H1 (cell line): Measurements from ENCODE around the gene MAP2K5. TPM values are rescaled to one million over a fixed set of nuclear protein-coding genes. Genes with fewer than 3 reads are reported as not detected.

Source experiments
- CTCF ChIA-PET: fragments of 300-600 bp; sonication (Branson Sonifier 250); formaldehyde crosslinking; loops from one replicate; lab custom pipeline; 2021; ENCODE audit not compliant: partially characterized antibody; lab: Charles Lee
- POLR2A ChIA-PET: fragments of 300-600 bp; sonication (Branson Sonifier 250); formaldehyde crosslinking; loops from one replicate; lab custom pipeline; 2021; ENCODE audit warnings: inconsistent platforms; ENCODE audit not compliant: partially characterized antibody; lab: Charles Lee
- DNase-seq, 2 experiments: peaks; one replicate each; pipeline versions ENCODE4 v3.0.0 to v3.0.0-alpha.2; 2010 to 2022; ENCODE audit warnings: low spot score in 2 of 2, low read depth in 1 of 2, mixed read lengths in 1 of 2
- FAIRE-seq: peaks from 2 replicates; lab custom pipeline; 2011; peaks lifted over from hg19 to GRCh38; lab: Jason Lieb, UNC
- H2AFZ ChIP-seq: 2 replicates; pipeline ENCODE4 v1.8.1; 2012; ENCODE audit warnings: low read length, inconsistent platforms
- H2AK5ac ChIP-seq: 2 replicates; pipeline ENCODE4 v1.6.1; 2013; ENCODE audit warnings: low read depth, low read length
- H2BK120ac ChIP-seq: replicated peaks from 2 replicates; pipeline ENCODE3; 2013; ENCODE audit warnings: low read depth, low read length, inconsistent platforms
- H2BK12ac ChIP-seq: 2 replicates; pipeline ENCODE4 v1.6.1; 2013; ENCODE audit warnings: low read depth, low read length
- H2BK15ac ChIP-seq: 2 replicates; pipeline ENCODE4 v1.6.1; 2013; ENCODE audit warnings: low read length
- H2BK20ac ChIP-seq: 2 replicates; pipeline ENCODE4 v1.6.1; 2013; ENCODE audit warnings: low read length
- H2BK5ac ChIP-seq: 2 replicates; pipeline ENCODE4 v1.6.1; 2013; ENCODE audit warnings: low read depth, low read length
- H3K14ac ChIP-seq: 2 replicates; pipeline ENCODE4 v1.6.1; 2013; ENCODE audit warnings: inconsistent platforms; ENCODE audit not compliant: insufficient read length
- H3K18ac ChIP-seq: 2 replicates; pipeline ENCODE4 v1.6.1; 2013; ENCODE audit warnings: low read length; ENCODE audit errors: extremely low read depth
- H3K23ac ChIP-seq: 2 replicates; pipeline ENCODE4 v1.6.1; 2013; ENCODE audit warnings: inconsistent platforms; ENCODE audit not compliant: insufficient read length
- H3K23me2 ChIP-seq: 2 replicates; pipeline ENCODE4 v1.6.1; 2013; ENCODE audit warnings: low read depth, low read length
- H3K27ac ChIP-seq: 2 replicates; pipeline ENCODE4 v1.6.1; 2011; ENCODE audit warnings: low read depth, low read length, inconsistent platforms
- H3K27me3 ChIP-seq, 4 experiments: replicated peaks in 1 of 4; 1 replicate in 1 of 4; 2 replicates in 3 of 4; pipeline versions ENCODE4 v1.6.1 to v1.8.1; 2011 to 2013; ENCODE audit warnings: low read length in 3 of 4, mild to moderate bottlenecking in 3 of 4, inconsistent platforms in 2 of 4, mixed read lengths in 2 of 4, moderate library complexity in 1 of 4; ENCODE audit not compliant: control insufficient read depth in 3 of 4, insufficient read depth in 3 of 4; ENCODE audit errors: extremely low read depth in 1 of 4
- H3K36me3 ChIP-seq, 4 experiments: 2 replicates each; pipeline versions ENCODE4 v1.6.1 to v1.8.1; 2011 to 2013; ENCODE audit warnings: mild to moderate bottlenecking in 4 of 4, low read length in 3 of 4, moderate library complexity in 2 of 4, control low read depth in 1 of 4, inconsistent platforms in 1 of 4; ENCODE audit not compliant: insufficient read depth in 4 of 4, control insufficient read depth in 2 of 4
- H3K4ac ChIP-seq: replicated peaks from 2 replicates; pipeline ENCODE3; 2013; ENCODE audit warnings: low read length, low read depth, mixed read lengths, inconsistent platforms; ENCODE audit not compliant: insufficient read length
- H3K4me1 ChIP-seq, 4 experiments: replicated peaks in 1 of 4; 1 replicate in 1 of 4; 2 replicates in 3 of 4; pipeline versions ENCODE4 v1.6.1 to v1.8.1; 2011 to 2013; ENCODE audit warnings: low read length in 3 of 4, inconsistent platforms in 2 of 4, mixed read lengths in 1 of 4; ENCODE audit not compliant: insufficient read depth in 4 of 4, control insufficient read depth in 3 of 4
- H3K4me2 ChIP-seq, 2 experiments: 2 replicates each; pipeline versions ENCODE4 v1.6.1 to v1.8.1; 2011 to 2013; ENCODE audit warnings: low read depth in 2 of 2, low read length in 2 of 2, control low read depth in 1 of 2, inconsistent platforms in 1 of 2, mild to moderate bottlenecking in 1 of 2; ENCODE audit not compliant: insufficient read depth in 1 of 2
- H3K4me3 ChIP-seq, 4 experiments: fragments of 200-600, 300-600 bp in 1 of 4; sonication (generic), shearing (Covaris generic), sonication (Bioruptor Twin) in 1 of 4; 2 replicates each; pipeline versions ENCODE4 v1.5.1 to v1.8.1; 2011 to 2016; ENCODE audit warnings: low read length in 4 of 4, low read depth in 3 of 4, control low read depth in 2 of 4, inconsistent platforms in 2 of 4, mild to moderate bottlenecking in 2 of 4, mixed read lengths in 1 of 4, moderate library complexity in 1 of 4; ENCODE audit not compliant: insufficient read depth in 2 of 4; ENCODE audit errors: extremely low read depth in 1 of 4
- H3K56ac ChIP-seq: replicated peaks from 2 replicates; pipeline ENCODE3; 2013; ENCODE audit warnings: low read depth, mild to moderate bottlenecking, mixed read lengths, low read length, inconsistent platforms; ENCODE audit not compliant: insufficient read length
- H3K79me1 ChIP-seq: 2 replicates; pipeline ENCODE4 v1.6.1; 2013; ENCODE audit warnings: low read depth, low read length, control low read depth
- H3K79me2 ChIP-seq, 2 experiments: 2 replicates each; pipeline versions ENCODE4 v1.6.1 to v1.8.1; 2012 to 2013; ENCODE audit warnings: low read length in 2 of 2, mild to moderate bottlenecking in 2 of 2, inconsistent platforms in 1 of 2; ENCODE audit not compliant: insufficient read depth in 2 of 2, control insufficient read depth in 1 of 2
- H3K9ac ChIP-seq, 4 experiments: replicated peaks in 1 of 4; 1 replicate in 1 of 4; 2 replicates in 3 of 4; pipeline versions ENCODE4 v1.6.1 to v1.8.1; 2011 to 2013; ENCODE audit warnings: low read depth in 3 of 4, low read length in 3 of 4, control low read depth in 2 of 4, mild to moderate bottlenecking in 2 of 4, moderate library complexity in 2 of 4, inconsistent platforms in 1 of 4; ENCODE audit errors: extremely low read depth in 1 of 4
- H3K9me3 ChIP-seq, 2 experiments: 2 replicates each; pipeline versions ENCODE4 v1.6.1 to v1.8.1; 2012 to 2013; ENCODE audit warnings: mild to moderate bottlenecking in 2 of 2, moderate library complexity in 2 of 2, control low read depth in 1 of 2, inconsistent platforms in 1 of 2, low read depth in 1 of 2, low read length in 1 of 2, mixed read lengths in 1 of 2; ENCODE audit not compliant: insufficient read depth in 2 of 2
- H4K20me1 ChIP-seq, 2 experiments: replicated peaks in 1 of 2; 2 replicates each; pipeline versions ENCODE3 to v1.8.1; 2011 to 2013; ENCODE audit warnings: inconsistent platforms in 2 of 2, low read length in 2 of 2, mild to moderate bottlenecking in 1 of 2; ENCODE audit not compliant: insufficient read depth in 2 of 2, control insufficient read depth in 1 of 2
- H4K5ac ChIP-seq: 2 replicates; pipeline ENCODE4 v1.6.1; 2013; ENCODE audit warnings: low read length, low read depth, mixed read lengths, inconsistent platforms; ENCODE audit not compliant: insufficient read length
- H4K8ac ChIP-seq: 2 replicates; pipeline ENCODE4 v1.8.0; 2013; ENCODE audit warnings: mild to moderate bottlenecking, moderate library complexity, low read length, inconsistent platforms; ENCODE audit not compliant: insufficient read depth; ENCODE audit errors: extremely low read depth
- H4K91ac ChIP-seq: replicated peaks from 2 replicates; pipeline ENCODE3; 2013; ENCODE audit warnings: low read length, mixed read lengths, inconsistent platforms; ENCODE audit not compliant: insufficient read length
- ATF3 ChIP-seq: IDR thresholded peaks from 2 replicates; pipeline ENCODE4 v1.6.1; 2011; ENCODE audit warnings: low read depth, mild to moderate bottlenecking, low read length; ENCODE audit not compliant: insufficient read depth
- CHD2 ChIP-seq: IDR thresholded peaks from 2 replicates; pipeline ENCODE4 v1.6.1; 2012; ENCODE audit warnings: low read length, improper control_type of control experiment
- CREB1 ChIP-seq: IDR thresholded peaks from 2 replicates; pipeline ENCODE4 v1.6.1; 2012; ENCODE audit warnings: inconsistent platforms
- E2F6 ChIP-seq: IDR thresholded peaks from 2 replicates; pipeline ENCODE4 v1.6.1; 2012; ENCODE audit warnings: inconsistent platforms
- GTF2F1 ChIP-seq: IDR thresholded peaks from 2 replicates; pipeline ENCODE4 v1.6.1; 2012; ENCODE audit warnings: low read depth, low read length, improper control_type of control experiment, borderline replicate concordance
- KDM4A ChIP-seq: IDR thresholded peaks from one replicate; pipeline ENCODE4 v1.7.1; 2012; ENCODE audit warnings: low read depth, mild to moderate bottlenecking, moderate library complexity, low read length, inconsistent platforms; ENCODE audit not compliant: severe bottlenecking
- NRF1 ChIP-seq: IDR thresholded peaks from 2 replicates; pipeline ENCODE4 v1.6.1; 2011; ENCODE audit warnings: mild to moderate bottlenecking, low read depth, low read length, improper control_type of control experiment
- POLR2A ChIP-seq, 2 experiments: IDR thresholded peaks; 1 replicate in 1 of 2; 2 replicates in 1 of 2; pipeline ENCODE4 v1.6.1; 2011; ENCODE audit warnings: low read depth in 2 of 2, low read length in 2 of 2, mild to moderate bottlenecking in 2 of 2; ENCODE audit errors: control extremely low read depth in 1 of 2
- RAD21 ChIP-seq, 2 experiments: IDR thresholded peaks in 1 of 2; conservative IDR thresholded peaks in 1 of 2; 2 replicates each; pipeline ENCODE4 v1.6.1; 2011; ENCODE audit warnings: low read depth in 2 of 2, low read length in 2 of 2, improper control_type of control experiment in 1 of 2, inconsistent platforms in 1 of 2, mild to moderate bottlenecking in 1 of 2, moderate library complexity in 1 of 2
- SP4 ChIP-seq: IDR thresholded peaks from 2 replicates; pipeline ENCODE4 v1.6.1; 2012; ENCODE audit warnings: low read length, inconsistent platforms
- TAF1 ChIP-seq: IDR thresholded peaks from 2 replicates; pipeline ENCODE4 v1.6.1; 2011; ENCODE audit warnings: mild to moderate bottlenecking, low read depth, low read length
- USF2 ChIP-seq: IDR thresholded peaks from 2 replicates; pipeline ENCODE4 v1.6.1; 2011; ENCODE audit warnings: low read length, improper control_type of control experiment
- WGBS, 2 experiments: shearing (Covaris generic) in 1 of 2; methylation state at CpG; one replicate each; pipeline versions ENCODE4 v1.1.6 to v1.1.7; 2013 to 2015; ENCODE audit warnings: low lambda C conversion rate in 2 of 2, mixed read lengths in 2 of 2, inconsistent platforms in 1 of 2, low coverage in 1 of 2, missing lambda C conversion rate in 1 of 2; ENCODE audit not compliant: insufficient replicate concordance in 2 of 2, insufficient coverage in 1 of 2, insufficient read length in 1 of 2; ENCODE audit errors: extremely low coverage in 1 of 2, missing lambda C conversion rate in 1 of 2; 5-methylcytosine and 5-hydroxymethylcytosine counted together
- polyA plus RNA-seq, 7 experiments: library from polyadenylated mRNA; depleted of rRNA in 3 of 7; stranded (reverse) in 5 of 7; unstranded in 2 of 7; fragments of >200 nt in 5 of 7; fragments of 200-250 nt in 2 of 7; gene quantifications; 1 replicate in 5 of 7; 2 replicates in 1 of 7; 4 replicates in 1 of 7; pipeline versions ENCODE4 v1.2.1 to v1.2.3, GENCODE V29; 2011 to 2013; ENCODE audit warnings: missing spikeins in 2 of 7, mixed read lengths in 2 of 7
- total RNA-seq: library from RNA; stranded (reverse); fragmentation: NEBNext Ultra II Directional; extraction: Animal tissue kit (Norgen Biotek cat#: 25700); gene quantifications from 2 replicates; pipeline ENCODE4 v1.2.1, GENCODE V29; 2021

Gene MAP2K5
- total and polyA plus RNA-seq, 2 of the 8 experiments (the other 6 are each of a cell fraction or from before 2014, with no cell fraction given): 4.4 to 15.8 TPM

GRCh38 chr15:67715170-67715569, 172.7 kb downstream of the MAP2K5 start:
- H4K8ac ChIP-seq: no peak overlapping the region
- no peak overlapping the region for H2BK15ac ChIP-seq
- peak overlapping the region in 1 of 4 experiments; percentile 34; a peak in 1 of 7 replicates for H3K9ac ChIP-seq
- no peaks in the 10 kb centered on the region for H3K27me3 ChIP-seq
- H3K14ac ChIP-seq: no peak overlapping the region
- no peaks in the 10 kb centered on the region for H4K20me1 ChIP-seq
- no peak overlapping the region for H4K5ac ChIP-seq
- no peak overlapping the region for H2AFZ ChIP-seq
- no peaks in the 10 kb centered on the region for H3K79me1 ChIP-seq
- ChIA-PET CTCF (interaction anchor here (1.5 kb wide), 1 partner anchor 22 kb away, joined by 4 read pairs; no protein-coding TSS in a partner anchor), POLR2A (no interaction called here)
- no peaks in the 10 kb centered on the region for H3K79me2 ChIP-seq
- H2BK120ac ChIP-seq: no peak overlapping the region
- no peak overlapping the region for H2BK12ac ChIP-seq
- H3K23me2 ChIP-seq: no peaks in the 10 kb centered on the region; the same call in 1 of the 2 replicates
- no peaks in the 10 kb centered on the region for H3K36me3 ChIP-seq
- no peak overlapping the region for H3K18ac ChIP-seq
- H3K56ac ChIP-seq: no peak overlapping the region
- no peak overlapping the region for H2AK5ac ChIP-seq
- no peaks in the 10 kb centered on the region for H3K9me3 ChIP-seq
- no peak overlapping the region for H4K91ac ChIP-seq
- H3K4me3 ChIP-seq: no peak overlapping the region
- 100% methylated on average over 2 of the region's 2 CpGs; no CpG with 5 or more reads in 1 of the 2 experiments for WGBS, 2 experiments
- FAIRE-seq (no peak), DNase-seq (no peak)
- no peak overlapping the region for H3K27ac ChIP-seq
- no peak overlapping the region for H3K4me2 ChIP-seq
- no peak overlapping the region for H2BK5ac ChIP-seq
- H3K4ac ChIP-seq: no peak overlapping the region
- H3K23ac ChIP-seq: no peak overlapping the region
- TF ChIP-seq CREB1: no peak
- TF ChIP-seq USF2: no peak
- no peak for TF ChIP-seq RAD21 (IDR thresholded peaks at IDR 0.05 in 1 of 2, conservative IDR thresholded peaks at IDR 0.05 in 1 of 2; ENCODE audit: low read depth in 2 of 2, low read length in 2 of 2)
- no peak for TF ChIP-seq GTF2F1
- no peak for TF ChIP-seq CHD2
- TF ChIP-seq TAF1: no peak
- no peak for TF ChIP-seq SP4
- no peak for TF ChIP-seq POLR2A (IDR thresholded peaks at IDR 0.05; ENCODE audit: control extremely low read depth in 1 of 2, low read depth in 2 of 2, low read length in 2 of 2)
- no peak for TF ChIP-seq NRF1
- TF ChIP-seq KDM4A: no peak
- TF ChIP-seq E2F6: no peak
- TF ChIP-seq ATF3: no peak
- no peak overlapping the region for H2BK20ac ChIP-seq
- 0 out of 7 replicates have a peak, but pooled peaks cover 0 to under 1% (median 0%) of the 10 kb centered on the region in 4 experiments for H3K4me1 ChIP-seq
